ENCODE data around the gene ESRP2. TPM values are rescaled to one million over a fixed set of nuclear protein-coding genes. Genes with fewer than 3 reads are reported as not detected.

ESRP2 gene
- total and polyA plus RNA-seq, 9 of the 15 experiments (the other 6 are each of a cell fraction or from before 2014, with no cell fraction given), result 0.05 to 0.15 (median 0.07) TPM; not detected in 6

DNA sequence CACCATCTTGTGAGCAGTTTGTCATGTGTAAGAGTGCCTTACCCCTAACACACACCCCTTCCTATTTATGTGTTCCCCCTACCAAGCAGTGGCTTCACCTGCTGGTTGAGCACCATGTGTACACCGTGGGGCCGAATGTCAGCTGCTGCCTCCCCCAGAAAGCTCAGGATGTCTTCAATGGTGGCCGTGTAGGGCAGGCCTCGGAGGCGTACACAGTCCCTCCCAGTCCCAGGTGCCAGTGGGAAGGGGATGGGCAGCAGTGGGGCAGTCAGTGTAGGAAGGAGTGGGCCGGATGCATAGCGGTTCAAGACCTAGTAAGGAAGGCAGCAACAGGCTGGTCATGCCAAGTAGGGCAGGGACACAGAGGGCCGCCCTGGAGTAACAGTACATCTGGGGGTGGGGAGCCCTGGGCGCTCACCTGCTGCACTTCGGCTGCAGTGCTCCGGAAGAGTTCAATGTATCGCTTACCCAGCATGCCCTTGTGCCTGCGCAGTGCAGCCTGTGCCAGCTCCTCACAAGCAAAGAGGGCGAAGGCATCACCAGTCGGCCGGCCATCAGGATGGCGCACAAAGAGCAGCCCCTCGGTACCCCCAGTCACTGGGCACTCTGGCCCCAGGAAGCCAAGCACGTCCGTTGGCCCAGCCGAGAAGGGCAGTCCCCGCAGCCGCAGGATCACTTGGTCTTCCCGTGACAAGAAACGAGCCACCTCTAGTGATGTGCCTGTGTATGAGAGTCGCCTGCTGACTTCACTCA, 4.4 kb downstream of the ESRP2 start:
- Histone ChIP-seq H3K27ac (ENCODE audit: extremely low read depth, low read depth, low read length) (no peak overlapping the region), H4K20me1 (replicated peaks; ENCODE audit: control insufficient read depth, insufficient read depth, low read length) (no peaks in the 10 kb centered on the region; the same call in 1 of the 2 replicates), H3K79me2 (ENCODE audit: control insufficient read depth, insufficient read depth, low read length) (no peaks in the 10 kb centered on the region; the same call in 2 of the 3 replicates), H3K9me3 (replicated peaks; ENCODE audit: control insufficient read depth, insufficient read depth, low read depth, low read length) (peaks cover 1% of the 10 kb centered on the region; the same call in 1 of the 2 replicates), H3K36me3 (ENCODE audit: control insufficient read depth, insufficient read depth, low read length) (peaks cover 51% of the 10 kb centered on the region; the same call in 2 of the 3 replicates), H3K4me1 (replicated peaks in 1 of 2; ENCODE audit: control insufficient read depth in 2 of 2, insufficient read depth in 2 of 2, low read length in 2 of 2) (peaks cover 0 to 12% of the 10 kb centered on the region in 2 experiments; a peak in 1 of 5 replicates), H3K9me1 (ENCODE audit: control insufficient read depth, insufficient read depth, low read length) (no peaks in the 10 kb centered on the region), H2AFZ (ENCODE audit: low read depth, low read length) (no peak overlapping the region), H3K4me3 (no peak overlapping the region), H3K9ac (ENCODE audit: insufficient read depth in 1 of 2, low read depth in 2 of 2, low read length in 2 of 2) (no peak overlapping the region), H3K27me3 (ENCODE audit: control insufficient read depth in 2 of 2, insufficient read depth in 2 of 2, low read length in 2 of 2) (no peaks in the 10 kb centered on the region), H3K4me2 (ENCODE audit: insufficient read depth, low read length) (no peak overlapping the region)
- WGBS (ENCODE audit: insufficient coverage, low coverage, missing lambda C conversion rate), result 92% methylated on average over 24 of the region's 26 CpGs
- POLR2A ChIA-PET, result interaction anchor here (0.6 kb wide), 1 partner anchor 307 kb away, joined by 3 read pairs; no protein-coding TSS in a partner anchor
- FAIRE-seq, result no peak
- CTCF ChIA-PET (ENCODE audit: low intra/inter-chr PET ratio), result no interaction called here
- BruUV-seq (replicated peaks), result no TSS peak
- in situ Hi-C loops (cut with MboI) (no loop called here), intact Hi-C loops (cut with micrococcal nuclease) (no loop called here)
- no peak for TF ChIP-seq TAF15 (IDR thresholded peaks at IDR 0.05; ENCODE audit: low read depth, low read length)
- peak; percentile 26; the same call in 1 of the 2 replicates for TF ChIP-seq POLR2A (conservative IDR thresholded peaks at IDR 0.05)
- TF ChIP-seq ZNF696 (CRISPR knock-in tag; conservative IDR thresholded peaks at IDR 0.05), result no peak
- no peak for TF ChIP-seq ZNF263 (CRISPR knock-in tag; IDR thresholded peaks at IDR 0.05; ENCODE audit: borderline replicate concordance)
- peak; percentile 51 for TF ChIP-seq POLR2G (IDR thresholded peaks at IDR 0.05; ENCODE audit: low read depth, low read length)
- ATAC-seq, result no peak
- no peak for DNase-seq (ENCODE audit: extremely low read depth in 1 of 4, low spot score in 3 of 4)

Measured in K562 (cell line).